Stomach smooth muscle (tissue), 2 donors: ENCODE measurements around the gene ZNF324B.

Experiments used
- H3K27ac ChIP-seq: one replicate; pipeline ENCODE4 v1.7.0; 2013; ENCODE audit warnings: mild to moderate bottlenecking, low read length, inconsistent platforms
- H3K27me3 ChIP-seq, 2 donors: one replicate each; pipeline ENCODE4 v1.7.0; 2013; ENCODE audit warnings: low read length in 2 of 2; ENCODE audit not compliant: insufficient read depth in 2 of 2, control insufficient read depth in 1 of 2
- H3K36me3 ChIP-seq, 2 donors: one replicate each; pipeline ENCODE4 v1.7.0; 2013; ENCODE audit warnings: low read length in 2 of 2; ENCODE audit not compliant: control insufficient read depth in 2 of 2, insufficient read depth in 2 of 2
- H3K4me1 ChIP-seq: one replicate; pipeline ENCODE4 v1.7.0; 2013; ENCODE audit warnings: low read length; ENCODE audit not compliant: control insufficient read depth, insufficient read depth
- H3K4me3 ChIP-seq, 2 donors: one replicate each; pipeline ENCODE4 v1.7.0; 2013; ENCODE audit warnings: low read length in 2 of 2
- H3K9ac ChIP-seq, 2 donors: one replicate each; pipeline ENCODE4 v1.7.0; 2013; ENCODE audit warnings: low read length in 2 of 2, mild to moderate bottlenecking in 1 of 2
- H3K9me3 ChIP-seq, 2 donors: one replicate each; pipeline ENCODE4 v1.7.0; 2013; ENCODE audit warnings: low read length in 2 of 2; ENCODE audit not compliant: control insufficient read depth in 2 of 2
- donor health status: healthy.
- donor health status: Pancreatic carcinoma.

Gene ZNF324B

GRCh38 chr19:58474291-58474996 lies 23.0 kb downstream of the ZNF324B start:
- Histone ChIP-seq H3K27me3 (no peaks in the 10 kb centered on the region), H3K36me3 (peaks cover 7 to 28% of the 10 kb centered on the region in 2 donors), H3K4me1 (peaks cover 21% of the 10 kb centered on the region), H3K9me3 (no peaks in the 10 kb centered on the region), H3K9ac (no peak overlapping the region), H3K4me3 (no peak overlapping the region), H3K27ac (peak overlapping the region; percentile 18)

- Histone ChIP-seq H3K4me1 (peaks cover 21% of the 10 kb centered on the region), H3K27me3 (no peaks in the 10 kb centered on the region), H3K27ac (peak overlapping the region; percentile 89), H3K36me3 (peaks cover 3 to 24% of the 10 kb centered on the region in 2 donors), H3K9me3 (no peaks in the 10 kb centered on the region), H3K4me3 (peak overlapping the region; percentile 61 to 86), H3K9ac (peak overlapping the region; percentile 86 to 94)
Measured at GRCh38 chr19:58474997-58475713, 23.7 kb downstream of the ZNF324B start.

- peak within 1 kb of the TSS; percentile 89 for H3K27ac ChIP-seq
- H3K9ac ChIP-seq = peak within 1 kb of the TSS; percentile 86 to 94
- peak within 1 kb of the TSS; percentile 61 to 86 for H3K4me3 ChIP-seq
- peaks cover 21% of the 10 kb centered on the region for H3K4me1 ChIP-seq
- no peaks in the 10 kb centered on the region for H3K27me3 ChIP-seq
- H3K36me3 ChIP-seq = peaks cover 8 to 20% of the 10 kb centered on the region in 2 donors
- no peaks in the 10 kb centered on the region for H3K9me3 ChIP-seq
Measured at GRCh38 chr19:58475714-58476497, 24.5 kb downstream of the ZNF324B start, which contains the start of gene ZNF446. Gene ZNF446, plus strand, starts transcription at chr19:58476352. Its CDS starts 867 bp downstream, at chr19:58477219.

- no peaks in the 10 kb centered on the region for H3K27me3 ChIP-seq
- no peaks in the 10 kb centered on the region for H3K9me3 ChIP-seq
- H3K27ac ChIP-seq = peak overlapping the region; percentile 89
- H3K4me3 ChIP-seq = peak overlapping the region; percentile 61 to 86
- peak overlapping the region; percentile 86 to 94 for H3K9ac ChIP-seq
- H3K36me3 ChIP-seq = peaks cover 9 to 22% of the 10 kb centered on the region in 2 donors
- peaks cover 21% of the 10 kb centered on the region for H3K4me1 ChIP-seq
Measured at GRCh38 chr19:58476498-58477015, 25.1 kb downstream of the ZNF324B start.

GRCh38 chr19:58477130-58477529 lies 25.7 kb downstream of the ZNF324B start:
- Histone ChIP-seq H3K9ac (peak overlapping the region; percentile 86 to 94), H3K36me3 (peaks cover 9 to 19% of the 10 kb centered on the region in 2 donors), H3K9me3 (no peaks in the 10 kb centered on the region), H3K27ac (peak overlapping the region; percentile 89), H3K27me3 (no peaks in the 10 kb centered on the region), H3K4me3 (peak overlapping the region; percentile 61 to 86), H3K4me1 (peaks cover 21% of the 10 kb centered on the region)

- Histone ChIP-seq H3K27ac (no peak overlapping the region), H3K9ac (peak overlapping the region in 1 of 2 donors; percentile 2), H3K4me3 (no peak overlapping the region)
Measured at GRCh38 chr19:58477871-58478270, 26.4 kb downstream of the ZNF324B start.

GRCh38 chr19:58479303-58479702 lies 27.9 kb downstream of the ZNF324B start:
- Histone ChIP-seq H3K36me3 (peaks cover 8 to 9% of the 10 kb centered on the region in 2 donors), H3K9ac (no peak overlapping the region), H3K9me3 (no peaks in the 10 kb centered on the region), H3K27ac (no peak overlapping the region), H3K4me3 (no peak overlapping the region), H3K27me3 (no peaks in the 10 kb centered on the region), H3K4me1 (peaks cover 21% of the 10 kb centered on the region)

More at GRCh38 chr19:58477871-58478270, 26.4 kb downstream of the ZNF324B start:
- Histone ChIP-seq H3K4me1 (peaks cover 21% of the 10 kb centered on the region), H3K9me3 (no peaks in the 10 kb centered on the region), H3K27me3 (no peaks in the 10 kb centered on the region), H3K36me3 (peaks cover 9 to 12% of the 10 kb centered on the region in 2 donors)

- H3K4me3 ChIP-seq = no peak overlapping the region
- no peak overlapping the region for H3K9ac ChIP-seq
- peaks cover 8 to 9% of the 10 kb centered on the region in 2 donors for H3K36me3 ChIP-seq
- peaks cover 20% of the 10 kb centered on the region for H3K4me1 ChIP-seq
- H3K9me3 ChIP-seq = no peaks in the 10 kb centered on the region
- H3K27me3 ChIP-seq = no peaks in the 10 kb centered on the region
- H3K27ac ChIP-seq = no peak overlapping the region
Measured at GRCh38 chr19:58479736-58480480, 28.5 kb downstream of the ZNF324B start.

GRCh38 chr19:58480481-58480830 lies 29.0 kb downstream of the ZNF324B start:
- Histone ChIP-seq H3K36me3 (peaks cover 8 to 9% of the 10 kb centered on the region in 2 donors), H3K27me3 (no peaks in the 10 kb centered on the region), H3K9me3 (no peaks in the 10 kb centered on the region)

GRCh38 chr19:58480831-58481230 lies 29.4 kb downstream of the ZNF324B start:
- no peak overlapping the region for H3K27ac ChIP-seq
- no peaks in the 10 kb centered on the region for H3K9me3 ChIP-seq
- H3K4me3 ChIP-seq = no peak overlapping the region
- peaks cover 11% of the 10 kb centered on the region for H3K4me1 ChIP-seq
- no peaks in the 10 kb centered on the region for H3K27me3 ChIP-seq
- peaks cover 8 to 9% of the 10 kb centered on the region in 2 donors for H3K36me3 ChIP-seq
- no peak overlapping the region for H3K9ac ChIP-seq

More at GRCh38 chr19:58480481-58480830, 29.0 kb downstream of the ZNF324B start:
- peaks cover 14% of the 10 kb centered on the region for H3K4me1 ChIP-seq
- no peak overlapping the region for H3K9ac ChIP-seq
- no peak overlapping the region for H3K27ac ChIP-seq
- no peak overlapping the region for H3K4me3 ChIP-seq
